GM06990 (cell line): ENCODE data around the gene INPP5A.

ENCODE experiments used
- DNase-seq: peaks from one replicate; pipeline ENCODE4 v3.0.0-alpha.2; 2011; ENCODE audit not compliant: insufficient read length; ENCODE audit errors: extremely low read depth
- H3K27me3 ChIP-seq: replicated peaks from 2 replicates; pipeline ENCODE4 v1.6.0; 2011; ENCODE audit warnings: low read length; ENCODE audit not compliant: control insufficient read depth, insufficient read depth
- H3K36me3 ChIP-seq: 2 replicates; pipeline ENCODE4 v1.5.1; 2011; ENCODE audit warnings: low read length; ENCODE audit not compliant: control insufficient read depth, insufficient read depth
- H3K4me3 ChIP-seq: replicated peaks from 2 replicates; pipeline ENCODE4 v1.5.1; 2011; ENCODE audit warnings: low read depth, mild to moderate bottlenecking, control low read depth, low read length
- CTCF ChIP-seq: IDR thresholded peaks from 2 replicates; pipeline ENCODE4 v1.5.1; 2011; ENCODE audit warnings: low read length, control low read depth, mild to moderate bottlenecking, inconsistent platforms; ENCODE audit not compliant: insufficient read depth, poor library complexity, severe bottlenecking

Gene INPP5A

GRCh38 chr10:132556994-132557441 lies 19.4 kb downstream of the INPP5A start:
- TF ChIP-seq CTCF: no peak
- Histone ChIP-seq H3K36me3 (no peaks in the 10 kb centered on the region), H3K27me3 (no peaks in the 10 kb centered on the region), H3K4me3 (no peak overlapping the region)
- no peak for DNase-seq

DNA sequence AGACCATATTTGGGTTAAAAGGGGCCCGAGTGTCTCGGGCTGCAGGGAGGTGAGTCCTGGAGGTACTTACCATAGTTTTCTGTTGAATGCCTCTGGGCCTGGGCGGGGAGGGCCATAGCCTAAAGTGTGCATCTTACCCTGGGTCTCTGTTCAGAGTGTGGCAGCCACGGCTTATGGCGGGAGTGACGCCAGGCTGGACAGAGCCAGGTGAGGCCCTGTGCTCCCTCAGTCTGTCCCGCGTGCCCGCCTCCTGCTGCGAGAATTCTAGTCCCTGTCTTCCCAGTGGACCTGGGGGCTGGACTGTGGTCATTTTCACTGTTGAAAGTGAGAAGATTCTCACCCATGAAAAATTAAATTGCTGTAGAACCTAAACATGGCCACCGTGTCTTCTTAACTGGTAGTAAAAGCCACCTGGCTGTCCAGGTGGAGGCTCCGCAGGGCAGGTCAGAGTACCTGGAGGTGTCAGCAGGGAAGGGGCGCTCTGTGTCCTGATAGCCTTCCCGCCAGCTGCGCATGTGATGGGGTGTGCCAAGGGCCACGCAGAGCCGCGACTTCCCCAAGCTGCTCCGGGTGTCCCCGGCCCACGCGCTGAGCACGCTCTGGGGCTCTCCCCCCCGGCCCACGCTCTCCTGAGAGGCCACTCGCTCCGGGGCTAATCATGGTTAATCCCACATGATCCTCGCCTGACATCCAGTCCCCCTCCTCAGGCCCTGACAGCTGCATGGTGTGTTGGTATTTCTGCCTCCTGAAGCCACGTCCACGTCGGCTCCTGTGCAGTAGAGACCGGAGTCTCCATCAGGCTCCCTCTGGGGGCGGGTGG lies 20.3 kb downstream of the INPP5A start:
- no peak for TF ChIP-seq CTCF
- Histone ChIP-seq H3K27me3 (no peaks in the 10 kb centered on the region), H3K36me3 (no peaks in the 10 kb centered on the region), H3K4me3 (no peak overlapping the region)
- DNase-seq: no peak

DNA sequence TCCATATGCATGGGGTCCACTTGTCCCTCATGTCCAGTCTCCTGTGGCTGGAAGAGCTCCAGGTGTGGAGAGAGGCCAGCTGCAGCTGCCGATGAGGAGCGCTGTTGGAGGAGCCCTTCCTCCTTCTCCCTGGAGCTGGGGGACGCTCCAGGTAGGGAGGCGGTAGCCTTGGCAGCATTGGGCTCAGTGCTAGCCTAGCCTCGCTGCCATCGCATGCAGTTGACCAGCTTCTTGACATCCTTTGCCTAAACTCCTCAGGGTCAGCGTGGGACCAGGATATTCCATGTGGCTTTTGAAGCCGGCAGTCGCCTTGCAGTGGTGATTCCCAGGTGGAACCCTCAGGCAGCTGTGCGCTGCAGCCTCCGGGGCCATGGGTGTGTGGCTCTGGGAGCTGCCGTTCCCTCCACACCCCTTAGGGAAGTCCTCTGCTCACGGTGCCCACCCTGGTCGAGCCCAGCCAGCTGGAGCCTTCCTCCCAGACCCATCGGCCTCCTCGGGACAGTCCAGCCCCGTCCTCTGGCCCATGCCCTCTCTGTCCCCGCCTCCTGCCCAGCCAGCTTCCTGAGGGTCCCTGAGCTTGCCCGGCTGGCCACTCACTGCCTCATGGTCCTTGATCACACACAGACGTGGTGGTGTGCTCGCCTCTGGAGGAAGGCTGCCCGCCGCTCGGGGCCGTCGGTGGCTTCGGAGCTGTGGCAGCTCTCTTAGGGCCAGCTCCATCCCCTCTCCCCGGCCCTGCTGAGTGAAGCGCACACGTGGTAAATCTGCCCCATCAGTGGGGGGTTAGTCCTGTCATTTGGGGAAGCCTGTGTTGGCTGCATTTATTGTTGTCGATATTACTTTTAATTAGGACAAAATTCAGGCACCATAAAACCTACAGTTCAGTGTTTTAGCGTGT lies 21.2 kb downstream of the INPP5A start:
- TF ChIP-seq CTCF: no peak
- no peak for DNase-seq
- Histone ChIP-seq H3K4me3 (no peak overlapping the region), H3K36me3 (no peaks in the 10 kb centered on the region), H3K27me3 (no peaks in the 10 kb centered on the region)

- no peak for TF ChIP-seq CTCF
- Histone ChIP-seq H3K4me3 (no peak overlapping the region), H3K36me3 (no peaks in the 10 kb centered on the region), H3K27me3 (no peaks in the 10 kb centered on the region)
- no peak for DNase-seq
Observed at GRCh38 chr10:132559538-132559937, 22.0 kb downstream of the INPP5A start.

- TF ChIP-seq CTCF: no peak
- Histone ChIP-seq H3K4me3 (no peak overlapping the region), H3K36me3 (no peaks in the 10 kb centered on the region), H3K27me3 (no peaks in the 10 kb centered on the region)
- DNase-seq: no peak
Observed at GRCh38 chr10:132560241-132560731, 22.7 kb downstream of the INPP5A start.
